ENCODE results near the gene DOK7.

DNA sequence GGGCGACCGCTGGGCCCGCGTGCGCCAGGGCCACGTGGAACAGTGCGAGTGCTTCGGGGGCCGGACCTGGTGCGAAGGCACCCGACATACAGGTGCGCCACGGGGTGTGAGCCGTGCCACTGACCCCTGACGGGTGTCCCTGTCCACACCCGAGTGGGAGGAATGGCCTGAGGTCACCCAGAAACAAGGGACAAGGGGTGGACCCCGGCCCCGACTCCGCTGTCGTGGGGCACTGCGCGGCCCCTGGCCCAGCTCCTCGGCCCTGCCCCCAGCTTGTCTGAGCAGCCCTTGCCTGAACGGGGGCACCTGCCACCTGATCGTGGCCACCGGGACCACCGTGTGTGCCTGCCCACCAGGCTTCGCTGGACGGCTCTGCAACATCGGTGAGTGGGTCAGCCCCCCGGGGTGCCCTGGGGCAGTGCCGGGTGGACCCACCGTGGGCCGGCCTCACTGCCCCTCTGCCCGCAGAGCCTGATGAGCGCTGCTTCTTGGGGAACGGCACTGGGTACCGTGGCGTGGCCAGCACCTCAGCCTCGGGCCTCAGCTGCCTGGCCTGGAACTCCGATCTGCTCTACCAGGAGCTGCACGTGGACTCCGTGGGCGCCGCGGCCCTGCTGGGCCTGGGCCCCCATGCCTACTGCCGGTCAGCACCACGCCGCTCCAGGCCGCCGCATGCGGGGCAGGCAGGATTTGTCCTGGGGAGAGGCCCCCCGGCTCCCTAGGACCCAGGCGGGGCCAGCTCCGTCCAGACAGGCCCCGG lies 18.6 kb upstream of the DOK7 start:
- TF ChIP-seq, protein P1, sequence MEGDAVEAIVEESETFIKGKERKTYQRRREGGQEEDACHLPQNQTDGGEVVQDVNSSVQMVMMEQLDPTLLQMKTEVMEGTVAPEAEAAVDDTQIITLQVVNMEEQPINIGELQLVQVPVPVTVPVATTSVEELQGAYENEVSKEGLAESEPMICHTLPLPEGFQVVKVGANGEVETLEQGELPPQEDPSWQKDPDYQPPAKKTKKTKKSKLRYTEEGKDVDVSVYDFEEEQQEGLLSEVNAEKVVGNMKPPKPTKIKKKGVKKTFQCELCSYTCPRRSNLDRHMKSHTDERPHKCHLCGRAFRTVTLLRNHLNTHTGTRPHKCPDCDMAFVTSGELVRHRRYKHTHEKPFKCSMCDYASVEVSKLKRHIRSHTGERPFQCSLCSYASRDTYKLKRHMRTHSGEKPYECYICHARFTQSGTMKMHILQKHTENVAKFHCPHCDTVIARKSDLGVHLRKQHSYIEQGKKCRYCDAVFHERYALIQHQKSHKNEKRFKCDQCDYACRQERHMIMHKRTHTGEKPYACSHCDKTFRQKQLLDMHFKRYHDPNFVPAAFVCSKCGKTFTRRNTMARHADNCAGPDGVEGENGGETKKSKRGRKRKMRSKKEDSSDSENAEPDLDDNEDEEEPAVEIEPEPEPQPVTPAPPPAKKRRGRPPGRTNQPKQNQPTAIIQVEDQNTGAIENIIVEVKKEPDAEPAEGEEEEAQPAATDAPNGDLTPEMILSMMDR (IDR thresholded peaks at IDR 0.05), result no peak
- no peak for TF ChIP-seq POLR2A (IDR thresholded peaks at IDR 0.05)
